HL-60/S4 (cell line): ENCODE measurements around the gene ZNF816.
"Not testable (repeated sequence)": the region's sequence is repeated elsewhere in the genome, so short reads cannot be mapped to it uniquely, and the experiment has no call there.

Experiments used
- in situ Hi-C: fragments of 300-500 bp; cut with MboI; formaldehyde crosslinking; loops from 2 replicates; pipeline ENCODE4 v1.14.3; 2022; ENCODE audit warnings: low sequenced_read_pairs

Gene ZNF816

GRCh38 chr19:52962394-52963246, at the start of gene ZNF816:
Gene ZNF816, minus strand, starts transcription at chr19:52962881. Its CDS starts 6,792 bp downstream, at chr19:52956089.
- in situ Hi-C loops = no loop called here

- in situ Hi-C loops = no loop called here
These were observed 49.3 kb upstream of the ZNF816 start for GRCh38 chr19:53012006-53012405.

- in situ Hi-C loops = no loop called here
These were observed 47.8 kb upstream of the ZNF816 start for GRCh38 chr19:53010494-53010893.

- in situ Hi-C loops = no loop called here
These were observed 45.5 kb upstream of the ZNF816 start for GRCh38 chr19:53008061-53008778.

GRCh38 chr19:53007606-53008005, 44.9 kb upstream of the ZNF816 start:
- in situ Hi-C loops = no loop called here

GRCh38 chr19:53007200-53007599, 44.5 kb upstream of the ZNF816 start:
- in situ Hi-C loops = no loop called here

GRCh38 chr19:53004242-53004641, 41.6 kb upstream of the ZNF816 start:
- in situ Hi-C loops = no loop called here

GRCh38 chr19:53002479-53002878, 39.8 kb upstream of the ZNF816 start:
- in situ Hi-C loops = no loop called here

- in situ Hi-C loops = no loop called here
These were observed 35.3 kb upstream of the ZNF816 start for GRCh38 chr19:52997975-52998374.

- in situ Hi-C loops = no loop called here
These were observed 33.0 kb upstream of the ZNF816 start for GRCh38 chr19:52995711-52996110.

GRCh38 chr19:52993342-52994178, 30.9 kb upstream of the ZNF816 start:
- in situ Hi-C loops = no loop called here

GRCh38 chr19:52992109-52993004, 29.7 kb upstream of the ZNF816 start:
- in situ Hi-C loops = no loop called here

- in situ Hi-C loops = no loop called here
These were observed 28.8 kb upstream of the ZNF816 start for GRCh38 chr19:52991484-52991883.

GRCh38 chr19:52990759-52991418, 28.2 kb upstream of the ZNF816 start:
- in situ Hi-C loops = no loop called here

GRCh38 chr19:52988506-52988905, 25.8 kb upstream of the ZNF816 start:
- in situ Hi-C loops = no loop called here

- in situ Hi-C loops = no loop called here
These were observed 24.5 kb upstream of the ZNF816 start for GRCh38 chr19:52987221-52987620.

GRCh38 chr19:52983167-52983566, 20.5 kb upstream of the ZNF816 start:
- in situ Hi-C loops = not testable (repeated sequence)

GRCh38 chr19:52981329-52981728, 18.6 kb upstream of the ZNF816 start:
- in situ Hi-C loops = no loop called here

GRCh38 chr19:52967772-52968171, 5.1 kb upstream of the ZNF816 start:
- in situ Hi-C loops = no loop called here

GRCh38 chr19:52963247-52963618, 552 bp upstream of the ZNF816 start:
- in situ Hi-C loops = no loop called here
